ENCODE measurements around the gene ZNF782. TPM values are rescaled to one million over a fixed set of nuclear protein-coding genes. Genes with fewer than 3 reads are reported as not detected.

The ZNF782 gene
- total RNA-seq, 1 donor from 2014 or later = 5.0 TPM

DNA sequence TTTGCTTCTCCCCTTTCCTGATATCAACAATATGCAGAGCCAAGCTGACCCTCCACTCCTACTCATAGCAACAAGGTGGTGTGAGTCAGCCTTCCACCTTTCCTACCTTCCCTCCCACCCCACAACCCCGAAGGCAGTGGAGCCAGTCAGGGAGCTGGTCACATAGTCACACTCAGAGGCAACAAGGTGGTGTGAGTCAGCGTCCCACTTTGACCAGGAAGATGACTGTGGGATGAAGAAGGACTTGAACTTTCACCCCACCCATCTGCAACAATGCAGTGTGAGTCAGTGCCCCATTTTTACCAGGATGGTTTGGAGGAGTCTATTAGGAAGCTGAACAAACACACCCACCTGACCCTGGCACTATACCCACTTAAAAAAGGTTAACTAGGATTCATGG is 30.1 kb upstream of the ZNF782 start:
- Mint-ChIP-seq H3K27ac (ENCODE audit: unreplicated experiment) (no peak overlapping the region), H3K9me3 (ENCODE audit: unreplicated experiment) (peaks cover 14% of the 10 kb centered on the region), H3K36me3 (ENCODE audit: unreplicated experiment) (peaks cover 6% of the 10 kb centered on the region), H3K27me3 (ENCODE audit: unreplicated experiment) (peaks cover 3% of the 10 kb centered on the region), H3K4me3 (ENCODE audit: unreplicated experiment) (no peak overlapping the region), H3K4me1 (ENCODE audit: unreplicated experiment) (peaks cover 8% of the 10 kb centered on the region)
- TF ChIP-seq, protein P1, sequence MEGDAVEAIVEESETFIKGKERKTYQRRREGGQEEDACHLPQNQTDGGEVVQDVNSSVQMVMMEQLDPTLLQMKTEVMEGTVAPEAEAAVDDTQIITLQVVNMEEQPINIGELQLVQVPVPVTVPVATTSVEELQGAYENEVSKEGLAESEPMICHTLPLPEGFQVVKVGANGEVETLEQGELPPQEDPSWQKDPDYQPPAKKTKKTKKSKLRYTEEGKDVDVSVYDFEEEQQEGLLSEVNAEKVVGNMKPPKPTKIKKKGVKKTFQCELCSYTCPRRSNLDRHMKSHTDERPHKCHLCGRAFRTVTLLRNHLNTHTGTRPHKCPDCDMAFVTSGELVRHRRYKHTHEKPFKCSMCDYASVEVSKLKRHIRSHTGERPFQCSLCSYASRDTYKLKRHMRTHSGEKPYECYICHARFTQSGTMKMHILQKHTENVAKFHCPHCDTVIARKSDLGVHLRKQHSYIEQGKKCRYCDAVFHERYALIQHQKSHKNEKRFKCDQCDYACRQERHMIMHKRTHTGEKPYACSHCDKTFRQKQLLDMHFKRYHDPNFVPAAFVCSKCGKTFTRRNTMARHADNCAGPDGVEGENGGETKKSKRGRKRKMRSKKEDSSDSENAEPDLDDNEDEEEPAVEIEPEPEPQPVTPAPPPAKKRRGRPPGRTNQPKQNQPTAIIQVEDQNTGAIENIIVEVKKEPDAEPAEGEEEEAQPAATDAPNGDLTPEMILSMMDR (IDR thresholded peaks at IDR 0.05) = no peak
- DNase-seq (ENCODE audit: extremely low spot score, unreplicated experiment) = no peak

DNA sequence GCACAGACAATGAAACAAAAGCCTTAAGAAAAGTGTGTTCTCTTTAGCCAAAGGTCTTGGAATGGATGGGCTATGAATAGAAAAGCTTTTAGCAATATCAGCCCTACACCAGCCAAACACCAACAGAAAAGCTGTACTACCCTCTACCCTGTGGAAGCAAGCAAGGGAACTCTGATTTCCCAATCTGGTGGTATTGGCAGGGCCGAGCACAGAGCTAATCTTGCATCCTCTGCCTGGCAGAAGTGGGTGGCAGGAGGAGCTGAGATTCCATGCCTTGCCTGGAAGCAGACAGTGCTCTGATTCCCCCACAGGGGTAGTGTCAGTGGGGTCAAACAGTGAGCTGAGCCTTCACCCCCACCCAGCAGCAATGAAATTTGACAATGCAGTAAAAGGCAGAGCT is 29.6 kb upstream of the ZNF782 start:
- Mint-ChIP-seq H3K4me1 (ENCODE audit: unreplicated experiment) (peaks cover 8% of the 10 kb centered on the region), H3K27me3 (ENCODE audit: unreplicated experiment) (peaks cover 3% of the 10 kb centered on the region), H3K27ac (ENCODE audit: unreplicated experiment) (no peak overlapping the region), H3K4me3 (ENCODE audit: unreplicated experiment) (no peak overlapping the region), H3K36me3 (ENCODE audit: unreplicated experiment) (peaks cover 6% of the 10 kb centered on the region), H3K9me3 (ENCODE audit: unreplicated experiment) (peaks cover 14% of the 10 kb centered on the region)
- no peak for DNase-seq (ENCODE audit: extremely low spot score, unreplicated experiment)
- TF ChIP-seq, protein P1 (IDR thresholded peaks at IDR 0.05) = no peak

DNA sequence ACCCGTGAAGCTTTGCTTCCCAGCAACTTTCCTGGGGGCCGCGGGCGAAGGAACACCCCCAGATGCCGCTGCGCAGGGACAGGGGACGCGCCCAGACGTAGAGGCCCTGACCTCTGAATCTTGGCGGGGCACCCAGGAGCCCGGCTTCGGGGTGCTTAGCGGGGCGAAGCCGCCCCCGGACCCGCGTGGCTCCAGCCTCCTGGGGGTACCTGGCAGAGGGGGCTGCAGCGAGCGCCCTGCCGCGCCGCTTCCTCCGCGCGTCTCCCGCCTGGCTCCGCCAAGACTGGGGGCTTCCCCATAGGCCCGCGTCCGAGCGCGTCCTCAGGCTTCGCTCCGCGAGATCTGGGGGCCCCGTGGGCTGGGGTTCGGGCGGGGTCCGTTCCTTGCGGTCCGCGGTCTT is 23.0 kb upstream of the ZNF782 start:
- DNase-seq (ENCODE audit: extremely low spot score, unreplicated experiment) = no peak
- no peaks in the 10 kb centered on the region for H3K9me3 Mint-ChIP-seq (ENCODE audit: unreplicated experiment)
- H3K36me3 Mint-ChIP-seq (ENCODE audit: unreplicated experiment) = no peaks in the 10 kb centered on the region
- H3K27me3 Mint-ChIP-seq (ENCODE audit: unreplicated experiment) = peaks cover 3% of the 10 kb centered on the region
- no peak overlapping the region for H3K27ac Mint-ChIP-seq (ENCODE audit: unreplicated experiment)
- no peak overlapping the region for H3K4me3 Mint-ChIP-seq (ENCODE audit: unreplicated experiment)
- H3K4me1 Mint-ChIP-seq (ENCODE audit: unreplicated experiment) = peaks cover 10% of the 10 kb centered on the region
- TF ChIP-seq, protein P1 (IDR thresholded peaks at IDR 0.05) = no peak

DNA sequence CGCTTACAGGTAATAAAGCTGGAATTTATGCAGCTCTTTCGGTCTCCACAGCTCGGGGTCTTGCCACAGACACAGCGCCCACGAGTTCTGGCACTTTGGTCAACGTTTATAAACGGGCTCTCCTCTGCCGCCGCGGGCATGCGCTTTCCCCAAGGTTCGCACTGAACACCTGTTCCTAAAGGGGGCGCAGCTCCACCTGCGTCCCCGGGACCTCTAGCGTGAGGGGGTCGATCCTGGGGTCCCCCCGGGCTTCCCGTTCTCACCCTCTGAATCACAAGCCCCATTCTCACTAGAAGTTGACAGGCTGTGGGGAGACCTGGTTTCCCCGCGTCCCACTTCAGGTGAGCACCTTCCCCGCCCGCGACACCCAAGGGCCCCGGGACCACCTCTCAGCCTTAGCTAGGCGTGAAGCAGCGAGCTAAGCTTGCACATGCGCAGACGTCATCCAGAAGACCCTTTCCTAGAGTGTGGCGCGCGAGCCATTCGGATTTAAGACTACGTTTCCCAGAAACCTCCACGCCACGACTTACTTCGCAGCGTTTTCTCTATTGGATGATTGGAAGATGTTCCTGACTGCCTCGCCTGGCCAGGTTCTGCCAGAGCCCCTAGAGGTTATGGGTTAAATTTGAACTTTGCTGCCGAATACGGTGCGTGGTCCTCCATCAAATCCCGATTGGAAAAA is 21.3 kb upstream of the ZNF782 start:
- H3K36me3 Mint-ChIP-seq (ENCODE audit: unreplicated experiment) = no peaks in the 10 kb centered on the region
- H3K9me3 Mint-ChIP-seq (ENCODE audit: unreplicated experiment) = no peaks in the 10 kb centered on the region
- TF ChIP-seq, protein P1 (IDR thresholded peaks at IDR 0.05) = peak; percentile 19
- no peak overlapping the region for H3K27ac Mint-ChIP-seq (ENCODE audit: unreplicated experiment)
- DNase-seq (ENCODE audit: extremely low spot score, unreplicated experiment) = peak; percentile 89
- no peaks in the 10 kb centered on the region for H3K27me3 Mint-ChIP-seq (ENCODE audit: unreplicated experiment)
- peaks cover 10% of the 10 kb centered on the region for H3K4me1 Mint-ChIP-seq (ENCODE audit: unreplicated experiment)
- peak overlapping the region; percentile 90 for H3K4me3 Mint-ChIP-seq (ENCODE audit: unreplicated experiment)

DNA sequence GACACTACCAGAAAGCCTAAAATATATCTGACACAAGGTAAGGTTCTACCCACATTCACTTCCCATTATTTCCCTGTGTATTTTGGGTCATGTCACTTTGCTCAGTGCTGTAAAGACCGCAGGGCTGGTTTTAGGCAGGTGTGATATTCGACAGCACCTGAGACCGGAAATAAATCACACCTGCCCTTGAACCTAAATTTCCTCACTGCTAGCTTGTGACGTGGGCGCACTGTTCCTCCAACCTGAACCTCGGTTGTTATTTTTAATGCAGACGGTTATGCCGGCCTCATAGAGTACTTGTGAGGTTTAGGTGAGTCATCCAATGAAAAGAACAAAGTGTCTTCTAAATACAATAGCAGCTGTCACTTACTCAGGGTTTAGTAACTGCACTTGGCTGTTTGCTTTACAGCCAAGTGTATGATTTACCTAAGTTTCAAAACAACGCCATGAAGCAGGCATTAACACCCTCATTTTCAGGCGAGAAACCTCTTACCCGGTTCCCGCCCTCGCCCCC is 20.7 kb upstream of the ZNF782 start:
- no peaks in the 10 kb centered on the region for H3K27me3 Mint-ChIP-seq (ENCODE audit: unreplicated experiment)
- H3K4me1 Mint-ChIP-seq (ENCODE audit: unreplicated experiment) = peaks cover 10% of the 10 kb centered on the region
- peak overlapping the region; percentile 90 for H3K4me3 Mint-ChIP-seq (ENCODE audit: unreplicated experiment)
- no peaks in the 10 kb centered on the region for H3K36me3 Mint-ChIP-seq (ENCODE audit: unreplicated experiment)
- H3K27ac Mint-ChIP-seq (ENCODE audit: unreplicated experiment) = no peak overlapping the region
- DNase-seq (ENCODE audit: extremely low spot score, unreplicated experiment) = no peak
- H3K9me3 Mint-ChIP-seq (ENCODE audit: unreplicated experiment) = no peaks in the 10 kb centered on the region
- TF ChIP-seq, protein P1 (IDR thresholded peaks at IDR 0.05) = no peak
